DND-41 (cell line): Measurements from ENCODE around the gene HSPBP1.
A peak's percentile ranks its signal among the peaks of the same experiment; 100 is the strongest.

Source experiments
- ATAC-seq: fragments of 200-7000 bp; cut with Tn5 transposase; 3 replicates; pipeline ENCODE4 v1.9.1; 2021; ENCODE audit warnings: low read depth; ENCODE audit not compliant: insufficient read depth
- DNase-seq: peaks from one replicate; pipeline ENCODE4 v3.0.0-alpha.2; 2020
- H2AFZ ChIP-seq: 2 replicates; pipeline ENCODE4 v1.6.0; 2012; ENCODE audit warnings: low read depth, low read length
- H3K27ac ChIP-seq: 2 replicates; pipeline ENCODE4 v1.5.1; 2012; ENCODE audit warnings: low read length, inconsistent platforms
- H3K27me3 ChIP-seq: fragments of 200-600 bp; sonication (generic); 2 replicates; pipeline ENCODE4 v1.6.0; 2012; ENCODE audit warnings: low read length, mild to moderate bottlenecking, inconsistent platforms; ENCODE audit not compliant: insufficient read depth, poor library complexity
- H3K36me3 ChIP-seq: 2 replicates; pipeline ENCODE4 v1.5.1; 2012; ENCODE audit warnings: low read length, inconsistent platforms; ENCODE audit not compliant: insufficient read depth
- H3K4me1 ChIP-seq: 2 replicates; pipeline ENCODE4 v1.5.1; 2012; ENCODE audit warnings: mild to moderate bottlenecking, low read length; ENCODE audit not compliant: insufficient read depth
- H3K4me2 ChIP-seq: 2 replicates; pipeline ENCODE4 v1.6.0; 2012; ENCODE audit warnings: mild to moderate bottlenecking, moderate library complexity, low read length, inconsistent platforms; ENCODE audit not compliant: insufficient read depth
- H3K4me3 ChIP-seq, 2 experiments: fragments of 200-600 bp in 1 of 2; shearing (Covaris generic) in 1 of 2; 2 replicates each; pipeline ENCODE4 v1.5.1; 2012 to 2016; ENCODE audit warnings: inconsistent platforms in 2 of 2, low read length in 2 of 2, mild to moderate bottlenecking in 2 of 2, low read depth in 1 of 2, moderate library complexity in 1 of 2
- H3K79me2 ChIP-seq: 2 replicates; pipeline ENCODE4 v1.6.0; 2012; ENCODE audit warnings: low read length, inconsistent platforms; ENCODE audit not compliant: insufficient read depth
- H3K9ac ChIP-seq: 2 replicates; pipeline ENCODE4 v1.6.0; 2012; ENCODE audit warnings: low read depth, mild to moderate bottlenecking, inconsistent platforms, low read length, moderate library complexity
- H3K9me3 ChIP-seq: 2 replicates; pipeline ENCODE4 v1.5.1; 2012; ENCODE audit warnings: low read length, moderate library complexity, mild to moderate bottlenecking, inconsistent platforms; ENCODE audit not compliant: insufficient read depth, severe bottlenecking
- H4K20me1 ChIP-seq: 2 replicates; pipeline ENCODE4 v1.6.0; 2012; ENCODE audit warnings: low read length; ENCODE audit not compliant: insufficient read depth
- EZH2 ChIP-seq: IDR thresholded peaks from 3 replicates; pipeline ENCODE4 v1.6.1; 2012; ENCODE audit warnings: borderline replicate concordance, low read depth, mild to moderate bottlenecking, moderate library complexity, low read length, inconsistent platforms; ENCODE audit not compliant: severe bottlenecking
- TF ChIP-seq, protein P1 (sequence below): IDR thresholded peaks from 2 replicates; pipeline ENCODE4 v1.5.1; 2012; ENCODE audit warnings: borderline replicate concordance, low read length, moderate library complexity, mild to moderate bottlenecking; ENCODE audit not compliant: poor library complexity, severe bottlenecking; ENCODE audit errors: extremely low read depth

The HSPBP1 gene

DNA sequence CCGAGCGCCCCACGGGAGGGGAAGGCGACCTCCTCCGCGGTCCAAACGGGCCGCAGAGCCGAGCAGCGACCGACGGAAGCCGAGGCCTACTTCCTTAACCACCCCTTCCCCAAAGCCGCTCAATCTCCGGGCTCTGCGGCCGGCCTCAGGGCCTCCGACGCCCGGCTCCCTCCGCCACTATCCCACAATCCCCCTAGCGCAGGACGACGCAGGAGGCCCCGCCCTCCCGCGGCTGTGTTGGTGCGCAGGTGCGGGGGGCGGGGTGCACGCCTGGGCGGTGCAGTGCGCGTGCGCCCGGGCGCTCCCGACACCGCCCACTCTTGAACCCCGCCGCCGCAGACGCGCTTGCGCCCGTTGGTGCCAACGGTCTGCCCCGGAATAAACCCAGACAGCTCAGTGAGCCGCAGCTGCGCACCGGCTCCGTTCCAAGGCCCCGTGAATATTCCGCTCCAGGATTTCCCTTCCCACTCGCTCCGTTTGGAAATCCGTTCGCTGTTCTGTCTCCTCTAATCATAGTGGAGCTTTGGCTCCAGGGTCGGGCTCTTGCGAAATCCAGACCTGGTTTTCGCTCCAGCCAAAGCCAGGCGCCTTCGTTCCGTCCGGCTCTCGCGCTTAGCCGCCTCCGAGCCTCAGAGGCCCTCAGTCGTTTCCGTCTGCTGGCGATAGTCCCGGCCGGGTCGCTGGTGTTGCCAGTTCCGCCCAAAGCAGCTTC lies 20.9 kb downstream of the HSPBP1 start, which contains the start of gene PPP6R1:
Gene PPP6R1 (minus strand): TSS at position 190 of the 712 bp plus-strand sequence. CDS start 11,914 bp downstream, outside the sequence.
- Histone ChIP-seq H3K4me3 (peak within 1 kb of the TSS; percentile 64 to 85), H3K36me3 (peaks cover 22% of the 10 kb centered on the region; the same call in 1 of the 2 replicates), H3K27ac (peak within 1 kb of the TSS; percentile 99), H4K20me1 (peaks cover 43% of the 10 kb centered on the region), H3K27me3 (no peaks in the 10 kb centered on the region), H3K9me3 (no peaks in the 10 kb centered on the region), H2AFZ (peak within 1 kb of the TSS; percentile 81), H3K4me2 (peak within 1 kb of the TSS; percentile 91), H3K9ac (peak within 1 kb of the TSS; percentile 94), H3K79me2 (peaks cover 57% of the 10 kb centered on the region), H3K4me1 (peaks cover 53% of the 10 kb centered on the region)
- DNase-seq (peak; percentile 99), ATAC-seq (peak; percentile 84)
- TF ChIP-seq, protein P1, sequence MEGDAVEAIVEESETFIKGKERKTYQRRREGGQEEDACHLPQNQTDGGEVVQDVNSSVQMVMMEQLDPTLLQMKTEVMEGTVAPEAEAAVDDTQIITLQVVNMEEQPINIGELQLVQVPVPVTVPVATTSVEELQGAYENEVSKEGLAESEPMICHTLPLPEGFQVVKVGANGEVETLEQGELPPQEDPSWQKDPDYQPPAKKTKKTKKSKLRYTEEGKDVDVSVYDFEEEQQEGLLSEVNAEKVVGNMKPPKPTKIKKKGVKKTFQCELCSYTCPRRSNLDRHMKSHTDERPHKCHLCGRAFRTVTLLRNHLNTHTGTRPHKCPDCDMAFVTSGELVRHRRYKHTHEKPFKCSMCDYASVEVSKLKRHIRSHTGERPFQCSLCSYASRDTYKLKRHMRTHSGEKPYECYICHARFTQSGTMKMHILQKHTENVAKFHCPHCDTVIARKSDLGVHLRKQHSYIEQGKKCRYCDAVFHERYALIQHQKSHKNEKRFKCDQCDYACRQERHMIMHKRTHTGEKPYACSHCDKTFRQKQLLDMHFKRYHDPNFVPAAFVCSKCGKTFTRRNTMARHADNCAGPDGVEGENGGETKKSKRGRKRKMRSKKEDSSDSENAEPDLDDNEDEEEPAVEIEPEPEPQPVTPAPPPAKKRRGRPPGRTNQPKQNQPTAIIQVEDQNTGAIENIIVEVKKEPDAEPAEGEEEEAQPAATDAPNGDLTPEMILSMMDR = no peak
- no peak for TF ChIP-seq EZH2

DNA sequence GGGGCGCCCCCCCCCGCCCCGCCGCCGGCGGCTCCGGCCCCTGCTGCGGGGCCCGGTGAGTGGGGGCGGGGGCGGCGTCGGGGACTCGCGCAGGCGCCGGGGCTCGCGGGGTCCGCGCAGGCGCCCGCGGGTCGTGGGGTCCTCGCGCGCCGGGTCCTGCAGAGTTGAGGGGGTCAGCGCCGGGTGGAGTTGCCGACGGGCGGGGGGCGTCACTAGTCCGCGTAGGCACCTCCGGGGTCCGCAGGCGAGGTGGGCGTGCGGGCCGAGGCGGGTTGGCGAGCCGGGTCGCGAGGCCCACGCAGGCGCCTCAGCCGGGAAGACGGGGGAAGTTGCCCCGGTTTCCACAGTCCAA lies 21.5 kb downstream of the HSPBP1 start:
- peaks cover 58% of the 10 kb centered on the region for H3K4me1 ChIP-seq
- peaks cover 27% of the 10 kb centered on the region; the same call in 1 of the 2 replicates for H3K36me3 ChIP-seq
- H3K79me2 ChIP-seq = peaks cover 62% of the 10 kb centered on the region
- H3K9me3 ChIP-seq = no peaks in the 10 kb centered on the region
- peak overlapping the region; percentile 91 for H3K4me2 ChIP-seq
- DNase-seq (peak; percentile 52), ATAC-seq (peak; percentile 7; the same call in 1 of the 3 replicates)
- TF ChIP-seq, protein P1 = no peak
- TF ChIP-seq EZH2 = no peak
- H3K9ac ChIP-seq = peak overlapping the region; percentile 94
- peak overlapping the region; percentile 64 to 85; a peak in 3 of 4 replicates for H3K4me3 ChIP-seq
- H4K20me1 ChIP-seq = peaks cover 48% of the 10 kb centered on the region
- H3K27ac ChIP-seq = peak overlapping the region; percentile 97
- H2AFZ ChIP-seq = peak overlapping the region; percentile 81
- no peaks in the 10 kb centered on the region for H3K27me3 ChIP-seq

DNA sequence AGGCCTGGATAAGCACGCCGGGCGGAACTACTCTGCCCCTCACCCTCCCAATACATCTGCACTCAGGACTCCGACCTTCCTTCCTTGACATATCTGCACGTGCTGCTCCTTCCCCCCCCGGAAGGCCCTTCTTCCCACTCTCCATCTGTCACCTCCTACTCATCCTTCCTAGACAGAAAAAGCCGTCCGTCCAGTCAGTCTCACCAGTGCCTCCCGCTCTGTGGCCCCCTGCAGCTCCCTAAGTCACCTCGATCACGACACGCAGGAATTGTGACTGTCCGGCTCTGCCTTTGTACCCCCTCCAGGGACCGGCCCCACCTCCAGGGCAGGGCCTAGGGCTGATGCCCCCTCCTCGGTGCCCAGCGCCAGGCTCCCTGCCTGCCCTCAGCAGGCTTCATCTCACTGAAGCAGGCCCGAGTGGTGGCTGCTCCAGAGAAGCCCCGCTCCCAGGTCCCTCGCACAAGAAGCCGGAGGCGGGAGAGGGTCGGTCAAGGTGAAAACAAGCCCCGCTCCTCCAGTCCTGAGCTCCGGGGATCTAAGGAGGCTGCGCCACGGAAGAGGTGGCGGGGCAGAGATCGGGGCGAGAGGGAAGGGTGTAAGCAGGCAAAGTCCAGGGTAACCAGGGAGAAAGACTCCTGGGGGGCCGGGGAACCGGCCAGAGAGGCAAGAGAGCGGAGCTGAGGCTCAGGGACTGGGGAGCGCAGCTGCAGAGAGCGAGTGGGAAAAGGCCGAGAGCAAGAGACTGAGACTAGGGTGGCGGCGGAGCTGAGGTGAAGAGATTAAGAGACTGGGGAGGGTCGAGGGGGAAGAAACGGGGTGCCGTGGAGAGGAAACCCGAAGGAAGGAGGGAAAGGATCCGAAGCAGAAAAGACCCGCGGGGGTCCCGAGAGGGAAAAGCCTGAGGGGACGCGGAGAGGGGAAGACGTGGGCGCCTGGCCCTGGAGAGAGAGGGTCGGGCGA lies 22.2 kb downstream of the HSPBP1 start:
- no peak overlapping the region for H2AFZ ChIP-seq
- ATAC-seq = no peak

More for the DNA sequence above, 22.2 kb downstream of the HSPBP1 start:
- H3K4me2 ChIP-seq = peak overlapping the region; percentile 91
- peaks cover 34% of the 10 kb centered on the region for H3K36me3 ChIP-seq
- DNase-seq = peak; percentile 40
- H3K79me2 ChIP-seq = peaks cover 69% of the 10 kb centered on the region
- TF ChIP-seq, protein P1 = no peak
- no peak for TF ChIP-seq EZH2
- peaks cover 55% of the 10 kb centered on the region for H4K20me1 ChIP-seq
- peaks cover 65% of the 10 kb centered on the region for H3K4me1 ChIP-seq
- H3K9me3 ChIP-seq = no peaks in the 10 kb centered on the region
- peak overlapping the region; percentile 64 to 85 for H3K4me3 ChIP-seq
- H3K27ac ChIP-seq = peak overlapping the region; percentile 67
- peak overlapping the region; percentile 94 for H3K9ac ChIP-seq
- H3K27me3 ChIP-seq = no peaks in the 10 kb centered on the region
